ENCODE data around the gene NPM1.
"Not testable (repeated sequence)": the region's sequence is repeated elsewhere in the genome, so short reads cannot be mapped to it uniquely, and the experiment has no call there.

- not testable (repeated sequence) for TF ChIP-seq SP1 (IDR thresholded peaks at IDR 0.05); FOXA1 (IDR thresholded peaks at IDR 0.05); LEF1 (IDR thresholded peaks at IDR 0.05; ENCODE audit: borderline replicate concordance); FOXM1 (IDR thresholded peaks at IDR 0.05; ENCODE audit: borderline replicate concordance); TARDBP (IDR thresholded peaks at IDR 0.05); ZNF384 (IDR thresholded peaks at IDR 0.05); BHLHE40 (IDR thresholded peaks at IDR 0.05; ENCODE audit: borderline replicate concordance); SUZ12 (IDR thresholded peaks at IDR 0.05)
Measured at GRCh38 chr5:171384999-171385398, 2.6 kb upstream of the NPM1 start.
